HG03378 (cell line): ENCODE measurements around the gene OR5D14.

Source experiments
- ATAC-seq: cut with Tn5 transposase; IDR thresholded peaks from one replicate; pipeline ENCODE4 v1.9.1; 2021; ENCODE audit warnings: mild to moderate bottlenecking, moderate library complexity; ENCODE audit not compliant: unreplicated experiment

OR5D14 gene

DNA sequence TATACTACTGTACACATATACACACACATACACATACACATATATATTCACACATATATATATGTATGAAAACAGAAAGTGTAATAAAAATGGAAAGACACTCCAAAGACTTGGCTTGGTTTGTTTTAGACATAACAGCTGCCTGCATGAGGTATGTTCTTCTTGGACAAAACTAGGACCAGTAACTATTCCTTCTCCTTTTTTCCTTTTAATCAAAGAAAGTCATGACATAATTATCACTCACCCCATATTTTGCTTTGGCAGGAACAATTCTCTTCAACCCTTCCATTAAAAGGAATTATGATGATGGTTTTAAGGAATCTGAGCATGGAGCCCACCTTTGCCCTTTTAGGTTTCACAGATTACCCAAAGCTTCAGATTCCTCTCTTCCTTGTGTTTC, at the start of gene OR5D14:
TSS of gene OR5D14 (plus strand) at position 301 of the 400 bp plus-strand sequence. CDS start at position 301, 0 bp downstream.
- ATAC-seq: no peak

DNA sequence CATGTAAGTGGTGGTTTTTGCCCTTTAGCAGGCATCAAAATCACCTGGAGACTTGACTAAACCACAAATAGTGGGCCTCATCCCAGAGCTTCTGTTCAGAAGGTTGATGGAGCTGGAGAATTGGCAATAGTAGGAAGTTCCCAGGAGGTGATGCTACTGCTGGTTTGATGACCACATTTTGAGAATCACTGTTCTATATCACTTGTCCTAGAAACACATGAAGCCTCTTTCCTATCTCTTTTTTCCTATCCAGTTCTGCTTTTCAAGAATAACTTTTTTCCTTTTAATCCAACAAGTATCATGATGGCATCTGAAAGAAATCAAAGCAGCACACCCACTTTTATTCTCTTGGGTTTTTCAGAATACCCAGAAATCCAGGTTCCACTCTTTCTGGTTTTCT, 22.2 kb upstream of the OR5D14 start, which contains the start of gene OR5D13:
TSS of gene OR5D13 (plus strand) at position 301 of the 400 bp plus-strand sequence. CDS start at position 301, 0 bp downstream.
- no peak for ATAC-seq

DNA sequence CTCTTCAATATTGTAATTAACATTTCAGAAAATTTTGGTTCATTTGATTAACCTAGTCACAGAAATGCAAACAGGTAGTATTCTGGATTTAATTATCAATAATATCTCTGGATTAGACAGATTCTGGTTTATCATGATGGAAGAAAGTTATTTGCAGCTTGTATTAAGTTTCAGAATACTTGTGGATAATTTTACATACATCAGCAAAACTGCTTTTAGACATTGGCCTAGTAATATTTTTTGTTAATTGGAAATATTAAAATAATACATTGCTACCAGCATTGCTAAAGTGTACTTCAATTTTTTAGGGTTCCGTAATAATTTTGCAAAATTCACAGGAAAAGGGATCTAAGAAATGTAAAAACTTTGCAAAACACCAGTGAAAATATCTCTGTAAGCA, 3.8 kb upstream of the OR5D14 start:
- ATAC-seq: no peak

DNA sequence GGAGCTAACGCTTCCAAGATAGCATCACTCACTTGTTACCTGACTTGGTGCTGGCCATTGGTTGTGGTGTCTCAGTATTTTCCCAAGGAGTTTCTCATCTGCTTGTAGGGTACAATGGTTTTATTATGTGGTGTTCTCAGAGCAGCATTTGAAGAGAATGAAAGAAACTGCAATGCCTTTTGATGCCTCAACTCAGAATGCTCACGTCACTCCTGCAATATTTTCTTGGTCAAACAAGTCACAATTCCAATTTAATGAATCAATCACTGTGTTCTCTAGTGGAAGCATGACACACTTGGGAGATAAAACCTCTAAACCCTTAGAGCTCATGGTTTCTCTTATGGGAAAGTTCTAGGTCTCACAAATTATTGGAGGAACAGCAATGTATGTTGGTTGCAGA, 2.0 kb upstream of the OR5D14 start:
- ATAC-seq: no peak

DNA sequence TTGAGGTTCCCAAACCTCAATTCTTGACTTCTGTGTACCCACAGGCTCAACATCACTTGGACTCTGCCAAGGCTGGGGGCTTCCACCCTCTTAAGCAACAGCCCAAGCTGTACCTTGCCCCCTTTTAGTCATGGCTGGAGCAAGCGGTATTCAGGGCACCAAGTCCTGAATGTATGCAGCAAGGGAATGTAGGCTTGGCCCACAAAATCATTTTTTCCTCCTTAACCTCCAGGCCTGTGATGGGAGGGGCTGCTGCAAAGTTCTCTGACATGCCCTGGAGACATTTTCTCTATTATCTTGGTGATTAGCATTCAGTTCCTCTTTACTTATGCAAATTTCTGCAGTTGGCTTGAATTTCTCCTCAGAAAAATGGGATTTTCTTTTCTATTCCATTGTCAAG, 10.9 kb downstream of the OR5D14 start:
- no peak for ATAC-seq

DNA sequence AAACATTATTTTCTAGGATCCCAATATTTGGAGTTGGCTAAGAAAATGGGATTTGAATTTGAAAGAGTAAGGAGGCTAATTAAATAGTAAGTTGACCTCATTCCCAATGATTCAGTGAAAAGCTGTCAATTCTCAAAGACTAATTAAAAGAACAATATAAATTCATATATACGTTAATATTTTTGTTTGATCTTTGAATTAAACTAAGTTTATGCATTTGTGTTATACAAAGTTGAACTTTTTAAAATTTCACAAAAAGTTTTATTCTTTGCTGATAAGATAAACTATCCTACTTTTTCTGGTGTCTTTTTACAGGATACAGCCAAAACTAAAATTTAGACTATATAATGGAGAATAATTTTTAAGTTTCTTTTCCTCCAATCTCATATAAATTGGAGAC, 15.7 kb downstream of the OR5D14 start, which contains the start of gene OR5L1:
TSS of gene OR5L1 (plus strand) at position 301 of the 400 bp plus-strand sequence. CDS start 100 bp downstream, outside the sequence.
- no peak for ATAC-seq

DNA sequence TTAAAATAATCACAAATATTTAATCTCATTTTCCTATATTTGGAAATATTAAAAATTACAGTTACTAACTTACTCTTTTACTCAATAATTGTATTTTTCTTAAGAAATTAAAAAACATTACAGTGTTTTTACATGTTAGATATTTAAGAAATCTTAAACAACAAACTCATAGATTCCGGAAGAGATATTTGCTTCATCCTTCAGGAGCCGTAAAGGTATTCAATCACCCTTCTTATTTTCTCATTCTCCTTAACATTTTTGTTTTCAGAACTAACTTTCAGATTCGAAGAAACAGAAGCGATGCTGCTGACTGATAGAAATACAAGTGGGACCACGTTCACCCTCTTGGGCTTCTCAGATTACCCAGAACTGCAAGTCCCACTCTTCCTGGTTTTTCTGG, 24.0 kb downstream of the OR5D14 start, which contains the start of gene OR5D18:
TSS of gene OR5D18 (plus strand) at position 301 of the 400 bp plus-strand sequence. CDS start at position 301, 0 bp downstream.
- no peak for ATAC-seq

DNA sequence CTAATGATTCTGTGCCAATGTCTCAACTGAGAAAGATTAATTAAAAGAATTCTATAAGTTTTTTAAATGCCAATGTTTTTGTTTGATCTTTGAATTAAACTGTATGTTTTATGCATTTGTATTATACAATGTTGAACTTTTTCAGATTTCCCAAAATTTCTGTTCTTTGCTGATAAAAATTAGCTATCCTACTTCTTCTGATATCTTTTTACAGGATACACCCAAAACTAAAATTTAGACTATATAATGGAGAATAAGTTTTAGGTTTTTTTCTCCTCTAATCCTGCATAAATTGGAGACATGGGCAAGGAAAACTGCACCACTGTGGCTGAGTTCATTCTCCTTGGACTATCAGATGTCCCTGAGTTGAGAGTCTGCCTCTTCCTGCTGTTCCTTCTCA, 31.6 kb downstream of the OR5D14 start, which contains the start of gene OR5L2:
TSS of gene OR5L2 (plus strand) at position 301 of the 400 bp plus-strand sequence. CDS start at position 301, 0 bp downstream.
- no peak for ATAC-seq

DNA sequence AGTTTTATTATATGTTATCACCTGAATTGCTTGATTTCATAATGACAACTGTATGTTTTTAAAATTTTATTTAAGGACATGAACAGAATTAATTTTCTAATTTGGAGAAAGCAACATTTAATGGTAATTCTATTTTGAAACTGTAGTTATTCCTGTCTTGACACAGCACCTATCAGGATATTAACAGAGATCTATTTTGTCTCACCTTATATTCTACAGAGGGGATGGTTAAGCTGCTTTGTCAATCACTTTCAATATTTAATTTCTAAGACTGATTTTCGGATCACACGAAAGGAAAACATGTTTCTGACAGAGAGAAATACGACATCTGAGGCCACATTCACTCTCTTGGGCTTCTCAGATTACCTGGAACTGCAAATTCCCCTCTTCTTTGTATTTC, 43.1 kb downstream of the OR5D14 start, which contains the start of gene OR5D16:
TSS of gene OR5D16 (plus strand) at position 301 of the 400 bp plus-strand sequence. CDS start at position 301, 0 bp downstream.
- no peak for ATAC-seq
